Astrocyte of the hippocampus (primary cell): Measurements from ENCODE around the gene LBX2.
A peak's percentile ranks its signal among the peaks of the same experiment; 100 is the strongest.
"Not testable (repeated sequence)": the region's sequence is repeated elsewhere in the genome, so short reads cannot be mapped to it uniquely, and the experiment has no call there.

ENCODE experiments used
- DNase-seq: peaks from one replicate; pipeline ENCODE4 v3.0.0; 2011; ENCODE audit warnings: low read depth, low spot score

The LBX2 gene

DNA sequence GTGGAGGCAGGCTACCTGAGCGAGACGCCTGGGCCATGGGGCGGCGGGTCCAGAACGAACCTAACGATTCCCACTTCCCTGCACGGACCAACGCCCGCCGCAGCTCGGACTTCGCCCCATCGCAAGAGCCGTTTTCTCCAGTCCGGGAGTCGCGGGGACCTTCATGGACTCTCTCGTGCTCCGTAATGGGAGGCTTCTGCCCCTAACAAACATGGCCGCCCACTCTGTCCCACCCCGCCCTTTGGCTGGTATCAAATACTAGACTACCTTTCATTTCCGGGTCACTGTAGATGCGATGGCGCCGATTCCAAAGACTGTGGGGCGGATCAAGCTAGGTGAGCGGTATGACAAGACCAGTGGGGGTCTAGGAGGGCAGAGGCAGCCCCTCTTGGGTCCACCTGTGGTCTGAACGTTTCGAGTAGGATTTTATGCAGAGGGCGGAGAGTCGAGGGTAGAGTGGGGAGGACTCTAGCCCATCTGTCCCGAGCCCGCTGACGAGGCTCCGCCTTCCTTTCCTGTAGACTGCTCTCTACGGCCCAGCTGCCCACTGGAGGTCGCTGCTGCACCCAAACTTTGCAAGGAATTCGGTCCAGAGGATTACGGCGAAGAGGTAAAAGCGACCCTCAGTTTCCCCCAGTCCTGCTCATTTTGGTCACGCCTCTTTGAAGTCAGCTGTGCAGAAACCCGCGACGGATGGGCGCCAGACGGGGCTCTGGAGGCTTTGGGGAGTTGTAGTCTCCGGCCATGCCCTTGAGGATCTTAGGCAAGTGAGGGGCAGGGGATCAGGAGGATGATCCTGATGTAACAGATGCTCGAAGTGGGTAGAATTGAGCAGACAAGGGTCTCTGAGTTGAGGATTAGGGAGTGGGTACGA, 16.4 kb downstream of the LBX2 start, which contains the start of the genes CCDC142 and TTC31:
Gene CCDC142 (minus strand): TSS at position 198 of the 874 bp plus-strand sequence. CDS start 161 bp downstream, at position 37.
Gene TTC31 (plus strand): TSS at position 281 of the 874 bp plus-strand sequence. CDS start 15 bp downstream, at position 296.
- DNase-seq: peak; percentile 97

DNA sequence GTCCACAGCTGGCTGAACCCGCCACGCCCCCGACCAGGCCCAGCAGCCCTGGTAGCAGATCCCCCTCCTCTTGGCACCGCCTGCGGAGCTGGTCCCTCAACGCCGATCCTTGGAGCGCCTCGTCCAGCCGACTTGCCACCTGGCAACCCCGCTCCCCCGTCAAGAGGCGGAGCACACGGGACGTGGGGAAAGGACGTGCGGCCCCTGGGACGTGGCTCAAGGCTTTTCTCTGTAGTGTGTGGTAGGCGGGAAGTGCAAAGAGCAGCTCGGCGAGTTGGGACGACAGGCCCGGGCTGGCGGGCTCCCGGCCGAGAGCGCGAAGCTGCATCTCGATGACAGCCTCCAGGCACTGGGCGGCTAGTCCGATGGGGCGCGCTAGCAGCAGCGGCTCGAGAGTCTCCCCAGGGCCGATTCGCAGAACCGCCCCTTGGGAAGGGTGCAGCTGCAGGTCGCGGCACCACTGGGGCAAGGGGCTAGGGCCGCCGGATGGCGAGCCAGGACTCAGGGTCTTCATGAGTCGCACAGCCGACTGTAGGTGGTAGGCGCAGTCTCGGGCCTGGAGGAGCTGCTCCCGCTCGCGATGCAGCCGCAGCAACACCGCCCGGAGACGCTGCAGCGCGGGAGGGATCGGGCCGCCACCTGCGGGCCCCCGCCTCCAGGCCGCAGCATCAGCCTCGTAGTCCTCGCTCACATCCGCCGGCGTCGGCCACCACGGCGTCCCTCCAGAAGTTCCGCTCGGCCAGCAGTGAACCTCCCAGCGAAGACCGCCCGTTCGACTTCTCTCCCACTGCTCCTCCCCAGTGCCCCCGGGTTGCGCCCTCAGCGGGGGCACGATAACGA, 17.2 kb downstream of the LBX2 start:
- no peak for DNase-seq

DNA sequence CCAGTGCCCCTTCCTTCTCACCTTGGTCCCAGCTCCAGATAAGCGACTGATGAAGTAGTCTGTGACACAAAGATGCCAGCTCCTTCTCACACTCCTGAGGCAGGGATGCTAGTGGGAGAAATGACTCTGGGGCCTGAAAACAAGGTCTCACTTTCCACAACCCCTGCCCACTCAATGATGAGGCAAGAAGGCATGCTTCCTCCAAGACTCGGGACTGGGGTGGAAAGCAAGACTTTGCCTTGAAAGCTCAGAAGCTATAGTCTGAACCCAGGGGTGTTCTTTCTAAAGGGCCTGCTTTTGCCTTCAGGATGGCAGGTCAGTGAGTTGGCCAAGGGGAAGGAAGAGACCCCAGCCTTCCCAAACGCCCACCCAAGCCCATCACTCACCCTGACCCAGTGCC, 18.0 kb downstream of the LBX2 start:
- DNase-seq: no peak

DNA sequence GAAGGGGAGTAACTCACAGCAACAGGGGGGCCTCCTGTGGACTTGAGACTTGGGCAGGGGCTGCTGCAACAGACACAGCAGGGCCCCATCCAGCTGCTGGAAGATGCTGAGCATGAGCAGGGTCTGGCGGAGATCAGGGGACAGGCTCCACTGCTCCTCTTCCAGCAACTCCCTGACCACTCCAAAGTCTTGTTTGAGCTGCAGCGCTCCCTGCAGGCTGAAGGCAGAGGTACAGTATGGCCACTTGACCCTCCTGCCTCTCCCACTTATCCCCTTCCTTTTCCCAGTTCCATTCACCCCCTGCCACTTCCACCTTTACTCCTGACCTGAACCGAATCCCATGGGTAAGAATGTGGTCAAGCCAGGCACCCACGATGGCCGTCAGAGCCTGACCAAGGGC, 24.5 kb downstream of the LBX2 start:
- DNase-seq: no peak

- no peak for DNase-seq
Observed at GRCh38 chr2:74474481-74474880, 24.9 kb downstream of the LBX2 start.

GRCh38 chr2:74472945-74473258, 26.5 kb downstream of the LBX2 start:
- DNase-seq: no peak

DNA sequence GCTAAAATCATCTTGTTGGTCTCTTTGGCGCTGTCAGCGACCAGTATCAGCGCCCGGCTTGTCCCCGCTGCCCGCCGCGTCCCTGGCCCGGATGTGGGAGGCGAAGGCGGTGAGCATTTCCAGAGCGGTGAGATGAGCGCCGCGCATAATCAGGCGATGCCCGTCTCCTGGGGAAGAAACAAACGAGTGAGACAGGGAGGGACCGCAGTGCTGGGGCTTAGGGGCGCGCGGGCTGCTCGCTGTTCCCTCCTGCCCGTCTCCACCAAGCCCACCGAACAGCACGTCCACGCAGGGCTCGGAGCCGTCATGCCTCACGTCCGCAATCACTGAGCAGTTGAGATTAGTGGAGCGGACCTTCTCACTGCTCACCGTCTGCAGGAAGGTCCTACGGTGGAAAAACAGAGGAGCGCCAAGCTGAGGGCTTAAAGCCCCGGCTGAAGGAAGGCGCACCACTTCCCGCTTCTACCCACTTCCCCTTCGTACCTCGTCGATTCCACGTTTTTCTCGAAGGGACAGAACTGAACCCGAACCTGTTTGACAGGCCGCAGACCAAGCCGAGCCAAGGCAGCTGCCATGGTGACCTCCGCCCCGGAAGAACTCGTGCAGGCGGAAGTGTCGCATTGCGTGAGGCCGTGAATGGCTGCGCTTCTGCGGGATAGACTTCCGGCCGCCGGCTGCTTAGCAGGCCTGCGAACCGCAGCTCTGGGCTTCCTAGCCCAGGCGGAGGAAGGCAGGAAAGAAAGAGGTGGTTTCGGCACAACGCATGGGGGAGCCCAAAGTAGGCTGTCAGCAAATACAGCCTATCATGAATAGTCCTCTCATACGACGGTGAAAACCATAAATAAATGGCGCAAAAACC, 27.1 kb downstream of the LBX2 start, which contains the start of gene MRPL53:
Gene MRPL53 (minus strand): TSS at position 595 of the 859 bp plus-strand sequence. CDS start 20 bp downstream, at position 575.
- peak; percentile 97 for DNase-seq

GRCh38 chr2:74471332-74472065, 27.9 kb downstream of the LBX2 start:
- no peak for DNase-seq

DNA sequence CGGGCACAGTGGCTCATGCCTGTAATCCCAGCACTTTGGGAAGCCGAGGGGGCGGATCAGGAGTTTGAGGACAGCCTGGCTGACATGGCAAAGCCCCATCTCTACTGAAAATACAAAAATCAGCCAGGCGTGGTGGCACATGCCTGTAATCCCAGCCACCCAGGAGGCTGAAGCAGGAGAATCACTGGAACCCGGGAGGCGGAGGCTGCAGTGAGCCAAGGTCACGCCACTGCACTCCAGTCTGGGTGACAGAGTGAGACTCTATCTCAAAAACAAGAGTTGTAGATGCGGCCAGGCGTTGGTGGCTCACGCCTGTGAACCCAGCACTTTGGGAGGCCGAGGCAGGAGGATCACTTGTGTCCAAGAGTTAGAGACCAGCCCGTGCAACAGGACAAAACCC, 28.7 kb downstream of the LBX2 start:
- not testable (repeated sequence) for DNase-seq

- DNase-seq: no peak
Observed at GRCh38 chr2:74464406-74464805, 35.0 kb downstream of the LBX2 start.

- no peak for DNase-seq
Observed at GRCh38 chr2:74462786-74463105, 36.7 kb downstream of the LBX2 start.

DNA sequence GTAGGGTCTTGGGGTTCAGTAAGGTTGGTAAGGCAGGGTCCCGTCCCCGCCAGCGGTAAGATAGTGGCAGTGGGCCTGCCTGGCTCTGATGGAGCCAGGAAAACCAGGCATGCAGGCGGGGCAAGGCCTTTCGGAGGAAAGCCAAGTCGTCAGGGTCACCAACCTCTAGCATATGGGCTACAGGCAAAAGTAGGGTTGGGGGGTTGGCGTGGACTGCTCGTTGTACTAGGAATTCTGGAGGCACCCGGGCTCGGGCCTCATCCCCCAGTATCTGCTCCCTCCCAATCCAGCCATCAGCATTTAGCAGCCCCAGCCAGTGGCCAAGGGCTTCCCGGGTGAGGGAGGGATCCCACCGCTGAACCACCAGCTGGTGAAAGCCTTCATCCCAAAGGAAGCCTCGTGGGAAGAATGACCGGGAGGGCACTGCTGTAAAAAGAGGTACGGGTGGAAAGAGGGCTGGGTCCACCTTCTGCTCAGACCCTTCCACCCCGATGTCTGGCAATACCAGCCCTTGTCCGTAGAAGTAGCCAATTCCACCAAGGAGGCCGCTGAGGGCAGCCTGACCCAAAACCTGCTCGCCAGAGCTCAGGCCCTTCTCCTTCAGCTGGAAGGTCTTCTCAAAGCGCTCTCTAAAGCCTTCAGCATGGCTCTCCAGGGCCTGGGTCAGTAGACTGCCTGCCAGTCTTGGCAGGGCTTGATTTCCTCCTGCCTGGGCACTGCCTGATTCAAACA, 37.2 kb downstream of the LBX2 start:
- DNase-seq: no peak

- no peak for DNase-seq
Observed at GRCh38 chr2:74461187-74462053, 38.0 kb downstream of the LBX2 start.

DNA sequence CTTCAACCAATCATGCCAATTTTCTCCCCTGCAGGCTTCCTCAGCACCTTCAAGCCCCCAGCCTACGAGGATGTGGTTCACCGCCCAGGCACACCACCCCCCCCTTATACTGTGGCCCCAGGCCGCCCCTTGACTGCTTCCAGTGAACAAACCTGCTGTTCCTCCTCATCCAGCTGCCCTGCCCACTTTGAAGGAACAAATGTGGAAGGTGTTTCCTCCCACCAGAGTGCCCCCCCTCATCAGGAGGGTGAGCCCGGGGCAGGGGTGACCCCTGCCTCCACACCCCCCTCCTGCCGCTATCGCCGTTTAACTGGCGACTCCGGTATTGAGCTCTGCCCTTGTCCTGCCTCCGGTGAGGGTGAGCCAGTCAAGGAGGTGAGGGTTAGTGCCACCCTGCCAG, 39.2 kb downstream of the LBX2 start:
- not testable (repeated sequence) for DNase-seq

DNA sequence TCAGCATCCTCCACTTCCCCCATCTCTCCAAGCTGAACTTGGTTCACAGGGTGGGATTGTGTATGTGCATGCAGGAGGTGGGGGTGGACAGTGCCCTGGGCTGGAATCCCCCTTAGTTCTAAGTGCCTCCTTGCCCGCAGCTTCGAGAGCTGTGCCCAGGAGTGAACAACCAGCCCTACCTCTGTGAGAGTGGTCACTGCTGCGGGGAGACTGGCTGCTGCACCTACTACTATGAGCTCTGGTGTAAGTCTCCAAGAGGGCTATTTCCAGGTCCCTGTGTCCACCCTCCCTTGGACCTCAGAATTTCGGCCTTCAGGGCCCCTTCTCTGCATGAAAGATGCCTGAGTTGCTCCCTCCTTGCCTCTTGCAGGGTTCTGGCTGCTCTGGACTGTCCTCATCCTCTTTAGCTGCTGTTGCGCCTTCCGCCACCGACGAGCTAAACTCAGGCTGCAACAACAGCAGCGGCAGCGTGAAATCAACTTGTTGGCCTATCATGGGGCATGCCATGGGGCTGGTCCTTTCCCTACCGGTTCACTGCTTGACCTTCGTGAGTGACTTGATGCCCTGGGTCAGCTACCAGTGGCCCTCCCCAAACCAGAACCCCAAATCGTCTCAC, 39.8 kb downstream of the LBX2 start:
- DNase-seq: not testable (repeated sequence)

GRCh38 chr2:74458938-74459363, 40.5 kb downstream of the LBX2 start:
- peak; percentile 32 for DNase-seq

- peak; percentile 100 for DNase-seq
Observed at GRCh38 chr2:74458132-74458937, 41.1 kb downstream of the LBX2 start, which contains the start of gene WBP1. WBP1 (plus strand) TSS chr2:74458438; CDS start chr2:74458603, 165 bp downstream.
